Activated CD4-positive, alpha-beta memory T cell treated with anti-CD3 and anti-CD28 coated beads for 36 hours (primary cell): ENCODE results near the gene KRTAP1-5. TPM values are rescaled to one million over a fixed set of nuclear protein-coding genes. Genes with fewer than 3 reads are reported as not detected.
"Not testable (repeated sequence)": the region's sequence is repeated elsewhere in the genome, so short reads cannot be mapped to it uniquely, and the experiment has no call there.

Experiments used
- CTCF ChIA-PET: fragments of 350-600 bp; sonication (Branson Sonifier 250); formaldehyde crosslinking; loops from one replicate; lab custom pipeline; 2021; ENCODE audit warnings: antibody characterized with exemption, inconsistent platforms; lab: Charles Lee
- POLR2A ChIA-PET: fragments of 350-600 bp; sonication (Branson Sonifier 250); formaldehyde crosslinking; loops from one replicate; lab custom pipeline; 2021; ENCODE audit warnings: antibody characterized with exemption; lab: Charles Lee
- DNase-seq: peaks from one replicate; pipeline ENCODE4 v3.0.0-alpha.2; 2020
- H3K27ac Mint-ChIP-seq: one replicate; pipeline ENCODE4 v1.8.0; 2021; ENCODE audit warnings: mixed read lengths
- H3K27me3 Mint-ChIP-seq: one replicate; pipeline ENCODE4 v1.8.0; 2021; ENCODE audit warnings: mixed read lengths
- H3K36me3 Mint-ChIP-seq: one replicate; pipeline ENCODE4 v1.8.0; 2021; ENCODE audit warnings: mixed read lengths
- H3K4me1 Mint-ChIP-seq: one replicate; pipeline ENCODE4 v1.8.0; 2021; ENCODE audit warnings: low read depth, mixed read lengths
- H3K4me3 Mint-ChIP-seq: one replicate; pipeline ENCODE4 v1.8.0; 2021; ENCODE audit warnings: mild to moderate bottlenecking, mixed read lengths
- H3K9me3 Mint-ChIP-seq: one replicate; pipeline ENCODE4 v1.8.0; 2021; ENCODE audit warnings: mixed read lengths
- intact Hi-C: fragments of 100-400 bp; cut with micrococcal nuclease; formaldehyde crosslinking; loops from one replicate; pipeline ENCODE4 v1.15.1; 2023
- total RNA-seq, 2 experiments: library from RNA; stranded (reverse); gene quantifications; one replicate each; pipeline ENCODE4 v1.2.3, GENCODE V29; 2021

The KRTAP1-5 gene
- total RNA-seq: not detected

- Mint-ChIP-seq H3K36me3 (no peaks in the 10 kb centered on the region), H3K4me3 (no peak within 1 kb of the TSS), H3K27me3 (peaks cover 19% of the 10 kb centered on the region), H3K27ac (no peak within 1 kb of the TSS), H3K9me3 (no peaks in the 10 kb centered on the region), H3K4me1 (no peaks in the 10 kb centered on the region)
- ChIA-PET CTCF (no interaction called here), POLR2A (no interaction called here)
- intact Hi-C loops: no loop called here
- no peak for DNase-seq
Measured at GRCh38 chr17:41026715-41027471, at the start of gene KRTAP1-5. Gene KRTAP1-5 (minus strand): TSS chr17:41027208. CDS start chr17:41027155, 53 bp downstream.

GRCh38 chr17:41076788-41077187, 49.8 kb upstream of the KRTAP1-5 start:
- intact Hi-C loops: no loop called here
- no peaks in the 10 kb centered on the region for H3K36me3 Mint-ChIP-seq
- no peaks in the 10 kb centered on the region for H3K4me1 Mint-ChIP-seq
- no peaks in the 10 kb centered on the region for H3K9me3 Mint-ChIP-seq
- H3K4me3 Mint-ChIP-seq: no peak overlapping the region
- ChIA-PET POLR2A (no interaction called here), CTCF (no interaction called here)
- H3K27ac Mint-ChIP-seq: no peak overlapping the region
- peaks cover 14% of the 10 kb centered on the region for H3K27me3 Mint-ChIP-seq
- no peak for DNase-seq

- no peak overlapping the region for H3K4me3 Mint-ChIP-seq
- ChIA-PET POLR2A (no interaction called here), CTCF (no interaction called here)
- intact Hi-C loops: no loop called here
- H3K9me3 Mint-ChIP-seq: no peaks in the 10 kb centered on the region
- DNase-seq: no peak
- peaks cover 11% of the 10 kb centered on the region for H3K27me3 Mint-ChIP-seq
- H3K27ac Mint-ChIP-seq: no peak overlapping the region
- no peaks in the 10 kb centered on the region for H3K36me3 Mint-ChIP-seq
- H3K4me1 Mint-ChIP-seq: no peaks in the 10 kb centered on the region
Measured at GRCh38 chr17:41073676-41074075, 46.7 kb upstream of the KRTAP1-5 start.

- H3K36me3 Mint-ChIP-seq: no peaks in the 10 kb centered on the region
- H3K4me3 Mint-ChIP-seq: no peak overlapping the region
- POLR2A ChIA-PET: no interaction called here
- no peaks in the 10 kb centered on the region for H3K4me1 Mint-ChIP-seq
- peaks cover 11% of the 10 kb centered on the region for H3K27me3 Mint-ChIP-seq
- no peak for DNase-seq
- no peaks in the 10 kb centered on the region for H3K9me3 Mint-ChIP-seq
- CTCF ChIA-PET: no interaction called here
- no peak overlapping the region for H3K27ac Mint-ChIP-seq
- intact Hi-C loops: no loop called here
Measured at GRCh38 chr17:41071606-41072360, 44.8 kb upstream of the KRTAP1-5 start.

- Mint-ChIP-seq H3K27me3 (peaks cover 4% of the 10 kb centered on the region), H3K36me3 (no peaks in the 10 kb centered on the region), H3K4me3 (no peak overlapping the region), H3K4me1 (no peaks in the 10 kb centered on the region), H3K27ac (no peak overlapping the region), H3K9me3 (no peaks in the 10 kb centered on the region)
- intact Hi-C loops: no loop called here
- ChIA-PET CTCF (no interaction called here), POLR2A (no interaction called here)
- DNase-seq: no peak
Measured at GRCh38 chr17:41069031-41069430, 42.0 kb upstream of the KRTAP1-5 start.

- no peak for DNase-seq
- intact Hi-C loops: no loop called here
- Mint-ChIP-seq H3K36me3 (no peaks in the 10 kb centered on the region), H3K4me3 (no peak overlapping the region), H3K27ac (no peak overlapping the region), H3K9me3 (no peaks in the 10 kb centered on the region), H3K27me3 (no peaks in the 10 kb centered on the region), H3K4me1 (no peaks in the 10 kb centered on the region)
- CTCF ChIA-PET: no interaction called here
- POLR2A ChIA-PET: no interaction called here
Measured at GRCh38 chr17:41067281-41067680, 40.3 kb upstream of the KRTAP1-5 start.

- DNase-seq: no peak
- Mint-ChIP-seq H3K4me3 (no peak within 1 kb of the TSS), H3K27me3 (peaks cover 2% of the 10 kb centered on the region), H3K36me3 (no peaks in the 10 kb centered on the region), H3K4me1 (no peaks in the 10 kb centered on the region), H3K27ac (no peak within 1 kb of the TSS), H3K9me3 (no peaks in the 10 kb centered on the region)
- ChIA-PET POLR2A (no interaction called here), CTCF (no interaction called here)
- intact Hi-C loops: no loop called here
Measured at GRCh38 chr17:41065829-41066624, 39.0 kb upstream of the KRTAP1-5 start, which contains the start of gene KRTAP2-4. Gene KRTAP2-4 (minus strand): TSS chr17:41065879. CDS start chr17:41065845, 34 bp downstream.

GRCh38 chr17:41065016-41065689, 38.1 kb upstream of the KRTAP1-5 start:
- intact Hi-C loops, H3K4me3 Mint-ChIP-seq, H3K4me1 Mint-ChIP-seq, H3K9me3 Mint-ChIP-seq, H3K36me3 Mint-ChIP-seq, H3K27ac Mint-ChIP-seq, CTCF ChIA-PET, POLR2A ChIA-PET, H3K27me3 Mint-ChIP-seq, DNase-seq: not testable (repeated sequence)

GRCh38 chr17:41064301-41064700, 37.3 kb upstream of the KRTAP1-5 start:
- Mint-ChIP-seq H3K4me1 (no peaks in the 10 kb centered on the region), H3K27me3 (peaks cover 13% of the 10 kb centered on the region), H3K36me3 (no peaks in the 10 kb centered on the region), H3K27ac (no peak overlapping the region), H3K9me3 (no peaks in the 10 kb centered on the region), H3K4me3 (no peak overlapping the region)
- POLR2A ChIA-PET: no interaction called here
- intact Hi-C loops: no loop called here
- CTCF ChIA-PET: interaction anchor here (0.7 kb wide), 1 partner anchor 304 kb away, joined by 3 read pairs; no protein-coding TSS in a partner anchor
- no peak for DNase-seq

GRCh38 chr17:41063449-41063848, 36.4 kb upstream of the KRTAP1-5 start:
- H3K27ac Mint-ChIP-seq: no peak overlapping the region
- H3K27me3 Mint-ChIP-seq: peaks cover 17% of the 10 kb centered on the region
- intact Hi-C loops: no loop called here

GRCh38 chr17:41061964-41062363, 35.0 kb upstream of the KRTAP1-5 start:
- CTCF ChIA-PET: no interaction called here
- intact Hi-C loops: no loop called here
- Mint-ChIP-seq H3K9me3 (peaks cover 4% of the 10 kb centered on the region), H3K27ac (no peak overlapping the region), H3K4me3 (no peak overlapping the region), H3K4me1 (no peaks in the 10 kb centered on the region), H3K36me3 (no peaks in the 10 kb centered on the region), H3K27me3 (peaks cover 23% of the 10 kb centered on the region)
- POLR2A ChIA-PET: no interaction called here
- no peak for DNase-seq

More at GRCh38 chr17:41063449-41063848, 36.4 kb upstream of the KRTAP1-5 start:
- no peak overlapping the region for H3K4me3 Mint-ChIP-seq
- no peaks in the 10 kb centered on the region for H3K9me3 Mint-ChIP-seq
- H3K4me1 Mint-ChIP-seq: no peaks in the 10 kb centered on the region
- ChIA-PET POLR2A (no interaction called here), CTCF (no interaction called here)
- DNase-seq: no peak
- no peaks in the 10 kb centered on the region for H3K36me3 Mint-ChIP-seq
